AG04449 (cell line): ENCODE measurements around the gene CELF3.

Source experiments
- CTCF ChIA-PET: fragments of 350-600 bp; formaldehyde crosslinking; extraction: SDS; loops from one replicate; lab custom pipeline; 2021; ENCODE audit warnings: antibody characterized with exemption; lab: Yijun Ruan, JAX
- POLR2A ChIA-PET: fragments of 400-600, 350-600 bp; formaldehyde crosslinking; extraction: SDS; loops from one replicate; lab custom pipeline; 2020; ENCODE audit warnings: antibody characterized with exemption, inconsistent platforms; lab: Yijun Ruan, JAX
- DNase-seq: peaks from one replicate; pipeline ENCODE4 v3.0.0-alpha.2; 2010; ENCODE audit warnings: low read depth, low spot score
- H3K4me3 ChIP-seq: 2 replicates; pipeline ENCODE4 v1.5.1; 2011; ENCODE audit warnings: low read depth, mild to moderate bottlenecking, control low read depth, low read length
- TF ChIP-seq, protein P1 (sequence below): IDR thresholded peaks from one replicate; pipeline ENCODE4 v1.5.1; 2011; ENCODE audit warnings: mild to moderate bottlenecking, moderate library complexity, low read length, control low read depth, inconsistent platforms; ENCODE audit not compliant: insufficient read depth; ENCODE audit errors: missing control alignments

CELF3 gene

DNA sequence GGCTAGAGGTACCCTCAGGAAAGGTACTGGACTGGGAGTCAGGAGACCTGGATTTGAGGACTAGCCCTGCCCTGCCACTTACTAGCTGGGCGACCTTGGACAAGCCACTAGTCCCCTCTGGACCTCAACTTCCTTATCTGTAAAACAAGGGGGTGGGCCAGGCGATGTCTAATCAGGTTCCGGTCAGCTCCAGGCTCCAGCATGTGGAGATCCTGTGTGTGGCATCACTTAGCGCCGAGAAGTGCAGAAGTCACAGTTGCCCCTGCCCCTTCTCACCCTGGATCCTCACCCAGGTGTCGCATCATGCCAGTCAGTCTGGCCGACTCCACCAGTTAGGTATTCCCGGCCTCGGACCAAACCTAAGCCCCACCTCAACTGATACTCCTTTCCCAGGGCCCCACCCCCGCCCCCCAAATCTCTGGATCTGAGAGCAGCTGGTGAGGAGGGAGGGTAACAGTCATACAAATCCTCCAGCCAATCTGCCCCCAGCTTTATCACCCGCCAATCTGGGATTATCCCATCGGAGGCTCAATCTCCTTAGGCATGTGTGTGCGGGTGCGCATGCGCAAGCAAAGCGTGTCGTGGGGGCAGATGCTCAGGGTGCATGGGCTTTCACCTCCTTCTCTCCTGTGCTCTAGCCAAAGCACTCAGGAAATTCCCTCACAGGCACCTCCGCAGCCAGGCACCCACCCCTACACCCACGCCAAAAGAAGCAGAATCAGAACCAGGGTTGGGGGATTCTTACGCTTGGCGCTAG lies 5.4 kb downstream of the CELF3 start:
- ChIA-PET CTCF (interaction anchor here (1.2 kb wide), 1 partner anchor 18 kb away, joined by 4 read pairs; no protein-coding TSS in a partner anchor), POLR2A (no interaction called here)
- no peak for DNase-seq
- no peak overlapping the region for H3K4me3 ChIP-seq
- TF ChIP-seq, protein P1, sequence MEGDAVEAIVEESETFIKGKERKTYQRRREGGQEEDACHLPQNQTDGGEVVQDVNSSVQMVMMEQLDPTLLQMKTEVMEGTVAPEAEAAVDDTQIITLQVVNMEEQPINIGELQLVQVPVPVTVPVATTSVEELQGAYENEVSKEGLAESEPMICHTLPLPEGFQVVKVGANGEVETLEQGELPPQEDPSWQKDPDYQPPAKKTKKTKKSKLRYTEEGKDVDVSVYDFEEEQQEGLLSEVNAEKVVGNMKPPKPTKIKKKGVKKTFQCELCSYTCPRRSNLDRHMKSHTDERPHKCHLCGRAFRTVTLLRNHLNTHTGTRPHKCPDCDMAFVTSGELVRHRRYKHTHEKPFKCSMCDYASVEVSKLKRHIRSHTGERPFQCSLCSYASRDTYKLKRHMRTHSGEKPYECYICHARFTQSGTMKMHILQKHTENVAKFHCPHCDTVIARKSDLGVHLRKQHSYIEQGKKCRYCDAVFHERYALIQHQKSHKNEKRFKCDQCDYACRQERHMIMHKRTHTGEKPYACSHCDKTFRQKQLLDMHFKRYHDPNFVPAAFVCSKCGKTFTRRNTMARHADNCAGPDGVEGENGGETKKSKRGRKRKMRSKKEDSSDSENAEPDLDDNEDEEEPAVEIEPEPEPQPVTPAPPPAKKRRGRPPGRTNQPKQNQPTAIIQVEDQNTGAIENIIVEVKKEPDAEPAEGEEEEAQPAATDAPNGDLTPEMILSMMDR, result no peak

DNA sequence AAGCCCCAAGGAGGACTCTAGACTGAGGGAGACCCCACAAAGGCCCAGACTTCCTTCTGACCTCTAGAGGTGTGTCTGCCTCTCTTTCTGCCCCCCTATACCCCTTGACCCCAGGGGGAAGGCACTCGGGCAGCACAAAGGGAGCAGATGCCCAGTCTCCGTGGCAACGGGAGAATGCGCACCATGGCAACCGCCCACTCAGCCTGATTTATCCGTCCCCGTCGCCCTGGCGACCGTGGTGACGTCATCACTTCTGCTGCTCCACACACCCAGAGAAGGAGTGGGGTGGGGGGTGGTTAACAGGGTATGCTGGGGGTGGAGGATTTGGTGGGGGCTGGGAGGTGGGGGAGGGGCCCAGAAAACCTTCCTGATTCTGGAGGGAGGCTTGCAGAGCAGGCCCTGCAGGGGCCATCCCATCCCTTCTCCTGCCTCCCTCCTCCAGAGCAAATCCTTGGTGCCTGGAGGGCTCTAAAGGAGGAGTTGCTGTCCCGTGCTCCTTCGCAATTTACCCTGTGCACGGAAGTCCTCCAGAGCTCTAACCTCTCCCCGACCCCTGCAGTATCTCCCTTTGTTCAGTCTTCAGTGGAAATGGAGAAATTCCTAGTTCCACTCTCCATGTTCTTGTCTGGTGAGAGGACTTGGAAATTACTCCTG lies 6.3 kb downstream of the CELF3 start:
- ChIA-PET CTCF (no interaction called here), POLR2A (no interaction called here)
- TF ChIP-seq, protein P1, result no peak
- no peak for DNase-seq
- no peak overlapping the region for H3K4me3 ChIP-seq

DNA sequence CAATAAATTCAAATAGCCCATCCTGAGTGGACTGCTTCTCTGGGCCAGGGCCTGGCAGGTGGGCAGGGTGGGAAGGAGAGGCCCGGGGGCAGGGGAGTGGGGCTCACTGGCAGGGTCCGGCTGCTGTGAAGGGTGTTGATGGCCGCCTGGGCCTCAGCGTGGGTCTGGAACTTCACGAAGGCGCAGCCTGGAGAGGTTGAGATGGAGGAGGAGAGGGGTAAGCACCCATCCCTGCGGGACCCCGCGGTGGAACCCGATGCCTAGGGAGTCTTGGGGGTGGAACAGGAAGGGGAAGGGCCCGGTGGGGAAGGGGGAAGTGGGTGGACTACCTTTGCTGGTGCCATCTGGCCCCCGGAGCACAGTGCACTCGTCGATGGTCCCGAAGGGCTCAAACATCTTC lies 7.7 kb downstream of the CELF3 start:
- ChIA-PET CTCF (interaction anchor here (4.6 kb wide), 1 partner anchor 15 kb away, joined by 19 read pairs; no protein-coding TSS in a partner anchor), POLR2A (no interaction called here)
- DNase-seq, result no peak
- TF ChIP-seq, protein P1, result no peak
- H3K4me3 ChIP-seq, result no peak overlapping the region

DNA sequence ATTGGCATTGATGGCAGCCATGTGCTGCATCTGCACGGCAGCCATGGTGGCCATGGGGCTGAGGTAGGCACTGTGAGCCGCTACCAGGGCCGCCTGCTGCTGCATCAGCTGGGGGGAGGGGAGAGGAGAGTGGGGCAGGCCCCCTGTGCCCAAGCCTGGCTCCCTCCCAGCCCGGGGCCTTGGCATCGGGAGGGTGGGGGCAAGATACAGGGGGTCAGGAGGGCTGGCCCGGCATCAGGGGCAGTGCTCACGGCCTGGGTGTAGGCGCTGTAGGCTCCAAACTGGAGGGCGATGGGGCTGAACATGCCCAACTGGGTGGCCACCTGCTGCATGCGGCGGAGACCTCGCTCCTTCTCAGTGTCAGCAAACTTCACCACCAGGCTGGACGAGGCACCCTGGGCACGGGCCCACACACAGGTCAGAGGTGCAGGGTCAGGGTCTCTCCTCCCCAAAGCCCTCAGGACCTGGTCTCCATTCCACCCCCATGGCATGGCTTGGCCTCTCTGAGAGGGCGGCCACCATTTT lies 9.0 kb downstream of the CELF3 start:
- no peak overlapping the region for H3K4me3 ChIP-seq
- POLR2A ChIA-PET, result no interaction called here
- CTCF ChIA-PET, result interaction anchor here (1.2 to 4.6 kb wide), 2 partner anchors 14 to 114 kb away, joined by 3 to 19 read pairs; no protein-coding TSS in a partner anchor
- DNase-seq, result no peak
- TF ChIP-seq, protein P1, result no peak

DNA sequence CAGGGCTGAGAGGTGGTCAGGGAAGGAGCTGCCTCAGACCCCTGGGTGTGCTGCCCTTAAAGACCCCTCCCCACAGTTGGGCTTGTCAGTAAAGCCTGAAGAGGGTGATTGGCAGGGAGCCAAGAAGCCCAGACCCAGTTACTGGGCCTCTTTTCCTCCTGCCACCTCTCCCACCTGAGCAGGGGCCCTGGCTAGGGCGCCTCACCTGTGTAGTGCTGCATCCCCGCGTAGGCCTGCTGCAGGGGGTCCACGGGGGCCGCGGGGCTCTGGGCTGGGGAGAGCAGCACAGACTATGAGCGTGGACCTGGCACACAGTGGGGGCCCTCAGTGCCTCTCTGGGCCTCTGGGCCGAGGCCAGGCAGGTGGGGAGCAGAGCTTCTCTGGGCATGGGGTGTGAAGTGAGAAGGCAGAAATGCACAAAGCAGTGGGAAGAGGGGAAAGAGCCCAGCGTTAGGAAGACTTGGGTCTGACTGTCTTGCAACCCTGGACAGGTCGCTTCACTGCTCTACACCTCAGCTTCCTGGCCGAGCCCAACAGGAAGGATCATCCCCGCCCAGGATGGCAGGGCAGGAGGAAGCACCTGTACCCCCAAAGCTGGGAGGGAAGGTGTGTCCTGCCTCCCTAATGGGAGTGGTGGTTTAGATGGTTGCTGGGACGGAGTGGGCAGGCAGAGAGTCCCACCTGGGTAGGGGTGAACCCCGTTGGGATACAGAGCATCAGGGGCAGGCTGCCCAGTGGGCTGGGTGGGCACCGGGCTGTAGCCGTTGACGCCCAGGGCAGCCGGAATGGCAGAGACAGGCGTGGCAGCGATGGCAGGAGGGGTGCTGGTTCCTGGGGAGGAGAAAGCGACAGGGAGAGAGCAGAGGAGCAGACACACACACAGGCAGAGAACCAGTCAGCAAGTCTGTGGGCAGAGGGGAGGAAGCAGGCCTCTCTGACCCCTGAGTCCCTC lies 9.9 kb downstream of the CELF3 start:
- ChIA-PET POLR2A (no interaction called here), CTCF (interaction anchor here (1.0 to 4.6 kb wide), 4 partner anchors 13 to 113 kb away, joined by 3 to 19 read pairs (median 3); partner anchors contain the start of gene RIIAD1)
- DNase-seq, result no peak
- H3K4me3 ChIP-seq, result no peak overlapping the region
- TF ChIP-seq, protein P1, result no peak
